ENCODE data around the gene CPS1.

- TF ChIP-seq CTCF (IDR thresholded peaks at IDR 0.05; ENCODE audit: insufficient read depth, low read depth, low read length) (no peak), EZH2 (IDR thresholded peaks at IDR 0.05; ENCODE audit: insufficient read depth, low read length) (no peak)
Observed at GRCh38 chr2:210556329-210556980, at the start of gene CPS1.

Measured in astrocyte (in vitro differentiated cells and primary cell).